Naive thymus-derived CD4-positive, alpha-beta T cell (primary cell): ENCODE measurements around the gene TRH. TPM values are rescaled to one million over a fixed set of nuclear protein-coding genes. Genes with fewer than 3 reads are reported as not detected.
A peak's percentile ranks its signal among the peaks of the same experiment; 100 is the strongest.
"Not testable (repeated sequence)": the region's sequence is repeated elsewhere in the genome, so short reads cannot be mapped to it uniquely, and the experiment has no call there.

Source experiments
- ATAC-seq: fragments of 150-1000 bp; cut with Tn5 transposase; 2 replicates; pipeline ENCODE4 v1.10.0; 2021; ENCODE audit warnings: mild to moderate bottlenecking, moderate library complexity
- CTCF ChIA-PET: fragments of 350-600 bp; sonication (Branson Sonifier 250); formaldehyde crosslinking; loops from one replicate; lab custom pipeline; 2021; ENCODE audit warnings: antibody characterized with exemption; lab: Charles Lee
- POLR2A ChIA-PET: fragments of 350-600 bp; sonication (Branson Sonifier 250); formaldehyde crosslinking; loops from one replicate; lab custom pipeline; 2021; ENCODE audit warnings: antibody characterized with exemption, inconsistent platforms; lab: Charles Lee
- DNase-seq, 9 donors: peaks; one replicate each; pipeline versions ENCODE4 v3.0.0 to v3.0.0-alpha.2; 2020 to 2022; ENCODE audit warnings: mixed read lengths in 1 of 9
- H3K27ac ChIP-seq: one replicate; pipeline ENCODE4 v1.7.0; 2013; ENCODE audit warnings: mild to moderate bottlenecking, low read depth, low read length, moderate library complexity
- H3K27me3 ChIP-seq, 2 donors: one replicate each; pipeline ENCODE4 v1.7.0; 2013; ENCODE audit warnings: low read length in 2 of 2, mild to moderate bottlenecking in 2 of 2, moderate library complexity in 2 of 2; ENCODE audit not compliant: control insufficient read depth in 2 of 2, insufficient read depth in 2 of 2
- H3K36me3 ChIP-seq, 3 experiments: 1 replicate in 2 of 3; 2 replicates in 1 of 3; pipeline ENCODE4 v1.7.0; 2013; ENCODE audit warnings: low read length in 3 of 3, mild to moderate bottlenecking in 3 of 3, moderate library complexity in 1 of 3; ENCODE audit not compliant: insufficient read depth in 3 of 3, control insufficient read depth in 2 of 3
- H3K4me1 ChIP-seq, 2 donors: one replicate each; pipeline ENCODE4 v1.7.0; 2013; ENCODE audit warnings: low read length in 2 of 2, mild to moderate bottlenecking in 2 of 2, moderate library complexity in 1 of 2; ENCODE audit not compliant: control insufficient read depth in 2 of 2, insufficient read depth in 2 of 2
- H3K4me3 ChIP-seq: 2 replicates; pipeline ENCODE4 v1.7.0; 2013; ENCODE audit warnings: mild to moderate bottlenecking, low read length
- H3K9me3 ChIP-seq, 3 experiments: 1 replicate in 2 of 3; 2 replicates in 1 of 3; pipeline ENCODE4 v1.7.0; 2013; ENCODE audit warnings: low read length in 3 of 3; ENCODE audit not compliant: control insufficient read depth in 2 of 3
- H3K27ac Mint-ChIP-seq, 9 donors: one replicate each; pipeline ENCODE4 v1.8.0; 2020 to 2022; ENCODE audit warnings: mixed read lengths in 9 of 9, mild to moderate bottlenecking in 8 of 9, moderate library complexity in 5 of 9, inconsistent platforms in 2 of 9
- H3K27me3 Mint-ChIP-seq, 5 donors: one replicate each; pipeline ENCODE4 v1.8.0; 2021 to 2022; ENCODE audit warnings: mixed read lengths in 5 of 5, mild to moderate bottlenecking in 1 of 5
- H3K36me3 Mint-ChIP-seq, 5 donors: one replicate each; pipeline ENCODE4 v1.8.0; 2020 to 2022; ENCODE audit warnings: mixed read lengths in 5 of 5, mild to moderate bottlenecking in 3 of 5, inconsistent platforms in 1 of 5
- H3K4me1 Mint-ChIP-seq, 7 donors: one replicate each; pipeline ENCODE4 v1.8.0; 2020 to 2022; ENCODE audit warnings: mixed read lengths in 7 of 7, mild to moderate bottlenecking in 3 of 7, inconsistent platforms in 1 of 7
- H3K4me3 Mint-ChIP-seq, 10 donors: one replicate each; pipeline ENCODE4 v1.8.0; 2020 to 2022; ENCODE audit warnings: mild to moderate bottlenecking in 10 of 10, mixed read lengths in 10 of 10, moderate library complexity in 6 of 10, inconsistent platforms in 2 of 10
- H3K9me3 Mint-ChIP-seq, 11 donors: one replicate each; pipeline ENCODE4 v1.8.0; 2020 to 2022; ENCODE audit warnings: mixed read lengths in 11 of 11, mild to moderate bottlenecking in 4 of 11, inconsistent platforms in 1 of 11, moderate library complexity in 1 of 11
- intact Hi-C, 2 donors: fragments of 100-400 bp; cut with micrococcal nuclease; formaldehyde crosslinking; loops; one replicate each; pipeline ENCODE4 v1.15.1; 2023
- polyA plus RNA-seq, 2 donors: library from polyadenylated mRNA; unstranded; fragments of 300-500 nt; fragmentation: Illumina TruSeq; gene quantifications; one replicate each; pipeline ENCODE4 v1.2.3, GENCODE V29; 2021
- total RNA-seq, 6 experiments: library from RNA in 5 of 6; stranded (reverse) in 5 of 6; gene quantifications; 1 replicate in 5 of 6; 2 replicates in 1 of 6; pipeline ENCODE4 v1.2.3 and lab custom pipeline; 2021 to 2026

Gene TRH
- total and polyA plus RNA-seq, 7 experiments from 2014 or later: not detected

DNA sequence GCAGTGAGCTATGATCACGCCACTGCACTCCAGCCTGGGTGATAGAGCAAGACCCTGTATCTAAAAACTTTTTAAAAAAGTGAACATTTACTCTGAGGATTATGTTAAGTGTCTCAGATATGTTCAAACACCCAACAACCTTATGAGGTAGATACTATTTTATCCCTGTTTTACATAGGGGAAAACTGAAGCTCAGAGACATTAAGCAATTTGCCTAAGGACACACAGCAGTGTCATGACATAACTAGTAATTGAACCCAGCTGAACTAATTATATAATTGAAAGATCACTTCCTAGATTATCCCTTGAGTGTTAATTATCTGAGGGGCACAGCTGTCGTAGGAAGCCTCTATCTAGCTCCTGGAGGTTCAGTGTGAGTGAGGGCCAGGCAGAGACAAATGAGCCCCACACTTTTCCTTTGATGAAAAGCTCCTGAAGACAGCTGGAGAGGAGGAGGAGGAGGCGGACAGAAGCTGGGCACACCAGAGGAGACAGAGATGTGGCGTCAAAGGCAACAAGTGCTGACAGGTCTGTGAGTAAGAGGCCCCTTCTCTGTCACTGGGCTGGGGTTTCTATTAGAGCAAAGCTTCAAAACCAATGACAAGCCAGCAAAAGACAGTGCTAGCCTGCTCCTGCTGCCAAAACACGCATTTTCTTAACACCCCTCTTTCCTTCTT, 20.5 kb downstream of the TRH start:
- Histone ChIP-seq H3K4me3 (no peak overlapping the region), H3K36me3 (no peaks in the 10 kb centered on the region), H3K4me1 (no peaks in the 10 kb centered on the region), H3K27ac (no peak overlapping the region), H3K27me3 (no peaks in the 10 kb centered on the region), H3K9me3 (peaks cover 0 to 3% (median 0%) of the 10 kb centered on the region in 3 experiments)
- ATAC-seq (no peak), DNase-seq (no peak)
- Mint-ChIP-seq H3K9me3 (peaks cover 0 to 6% (median 0%) of the 10 kb centered on the region in 11 donors), H3K4me1 (no peaks in the 10 kb centered on the region), H3K27me3 (peaks cover 9 to 26% (median 23%) of the 10 kb centered on the region in 5 donors), H3K36me3 (peaks cover 0 to 4% (median 0%) of the 10 kb centered on the region in 5 donors), H3K27ac (no peak overlapping the region), H3K4me3 (no peak overlapping the region)
- CTCF ChIA-PET: no interaction called here
- intact Hi-C loops: no loop called here
- POLR2A ChIA-PET: no interaction called here

DNA sequence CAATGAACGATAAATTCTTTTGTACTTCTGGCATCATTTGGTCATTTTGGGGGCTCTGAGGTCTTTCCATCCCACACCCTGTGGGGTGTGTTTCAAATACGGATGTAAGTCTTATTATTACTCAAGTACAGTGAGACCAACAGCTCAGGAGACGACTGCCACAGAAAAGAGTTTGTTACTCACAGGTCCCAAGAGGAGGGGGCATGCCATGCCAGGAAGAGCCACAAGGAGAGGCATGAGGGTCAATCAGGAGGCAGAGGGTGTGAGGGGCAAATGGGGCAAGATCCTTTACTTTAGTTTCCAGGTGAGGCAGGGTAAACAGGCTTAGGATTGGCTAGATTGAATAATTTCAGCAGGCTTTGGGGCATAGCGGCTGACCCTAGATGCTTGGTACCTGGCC, 21.6 kb downstream of the TRH start:
- H3K27ac ChIP-seq: no peak overlapping the region
- H3K4me1 ChIP-seq: no peaks in the 10 kb centered on the region
- ATAC-seq: no peak
- H3K4me3 ChIP-seq: no peak overlapping the region
- no peak overlapping the region for H3K27ac Mint-ChIP-seq
- H3K27me3 ChIP-seq: no peaks in the 10 kb centered on the region
- peaks cover 9 to 31% (median 23%) of the 10 kb centered on the region in 5 donors for H3K27me3 Mint-ChIP-seq
- H3K4me3 Mint-ChIP-seq: no peak overlapping the region
- no peaks in the 10 kb centered on the region for H3K4me1 Mint-ChIP-seq
- intact Hi-C loops: no loop called here
- peaks cover 0 to 4% (median 0%) of the 10 kb centered on the region in 5 donors for H3K36me3 Mint-ChIP-seq
- H3K36me3 ChIP-seq: no peaks in the 10 kb centered on the region
- no peak for DNase-seq
- POLR2A ChIA-PET: no interaction called here
- CTCF ChIA-PET: no interaction called here
- peaks cover 0 to 6% (median 0%) of the 10 kb centered on the region in 11 donors for H3K9me3 Mint-ChIP-seq
- H3K9me3 ChIP-seq: peaks cover 0 to 3% (median 0%) of the 10 kb centered on the region in 3 experiments

DNA sequence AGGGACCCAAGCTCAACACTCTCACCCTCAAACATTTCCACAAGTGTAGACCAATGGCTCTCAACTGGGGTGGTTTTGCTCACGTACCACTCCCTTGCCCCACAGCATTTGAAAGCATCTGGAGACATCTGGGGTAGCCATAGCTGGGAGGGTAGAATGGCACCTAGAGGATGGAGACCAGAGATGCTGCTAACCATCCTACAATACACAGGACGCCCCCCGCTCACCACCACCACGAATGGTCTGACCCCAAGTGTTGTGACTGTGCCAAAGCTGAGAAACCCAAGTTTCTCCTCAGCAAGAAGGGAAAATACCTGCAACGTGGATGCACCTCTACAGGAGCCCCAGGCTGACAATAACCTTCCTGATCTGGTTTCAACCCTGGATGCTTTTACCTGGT, 24.7 kb downstream of the TRH start:
- H3K9me3 ChIP-seq, H3K9me3 Mint-ChIP-seq, intact Hi-C loops, H3K36me3 Mint-ChIP-seq, H3K4me3 ChIP-seq, H3K27ac ChIP-seq, ATAC-seq, H3K4me3 Mint-ChIP-seq, H3K36me3 ChIP-seq, H3K4me1 ChIP-seq, DNase-seq, POLR2A ChIA-PET, CTCF ChIA-PET, H3K27me3 ChIP-seq, H3K27ac Mint-ChIP-seq: not testable (repeated sequence)
- H3K4me1 Mint-ChIP-seq: peaks cover 0 to 11% (median 6%) of the 10 kb centered on the region in 7 donors
- H3K27me3 Mint-ChIP-seq: peaks cover 14 to 41% (median 26%) of the 10 kb centered on the region in 5 donors

DNA sequence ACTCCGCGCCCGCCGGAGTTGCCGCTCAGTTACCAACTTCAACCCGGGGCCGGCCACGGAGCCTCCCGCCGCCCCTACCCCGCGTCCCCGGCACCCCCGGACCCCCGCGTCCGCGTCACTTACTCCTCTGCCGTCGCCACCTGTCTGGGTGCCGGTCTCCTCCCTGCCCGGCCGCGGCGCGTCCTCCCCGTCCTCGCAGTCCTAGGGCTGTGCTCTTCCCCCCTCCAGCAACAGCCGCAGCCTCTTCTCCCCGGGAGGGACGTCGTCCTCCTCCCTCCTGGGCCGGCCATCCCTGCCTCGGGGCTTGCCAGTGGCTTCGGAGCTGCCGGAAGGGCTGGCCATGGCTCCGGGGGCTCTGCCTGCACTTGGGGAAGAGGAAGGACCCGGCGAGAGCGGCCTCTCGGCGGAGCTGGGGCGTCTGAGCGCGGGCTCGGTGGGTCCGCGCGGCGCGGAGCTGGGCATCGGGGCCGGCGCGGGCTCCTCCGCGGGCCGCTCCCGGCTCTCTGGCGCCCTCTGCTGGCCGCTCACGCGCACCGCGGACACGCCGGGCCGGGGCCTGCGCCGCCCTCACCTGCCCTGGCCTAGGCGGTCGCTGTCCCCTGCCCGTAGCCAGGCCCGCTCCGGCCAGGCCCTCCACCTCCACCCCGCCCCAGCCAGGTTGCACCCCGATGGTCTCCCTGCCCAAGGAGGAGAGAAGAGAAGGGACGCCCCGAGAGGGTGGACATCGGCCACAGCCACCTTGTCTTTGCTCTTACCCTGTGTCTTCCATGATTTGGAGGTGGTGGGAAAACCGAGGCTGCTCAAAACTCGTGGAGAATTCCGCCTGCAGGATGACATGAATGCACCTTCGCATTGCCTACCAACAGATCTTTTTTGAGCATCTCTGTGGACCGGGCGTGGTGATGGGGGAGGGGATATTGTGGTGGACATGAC, 28.4 kb downstream of the TRH start:
- H3K9me3 ChIP-seq, H3K4me1 ChIP-seq, H3K27ac ChIP-seq, H3K4me3 ChIP-seq, H3K27me3 ChIP-seq, H3K36me3 Mint-ChIP-seq, H3K9me3 Mint-ChIP-seq, POLR2A ChIA-PET, H3K36me3 ChIP-seq: not testable (repeated sequence)
- peaks cover 30 to 48% (median 38%) of the 10 kb centered on the region in 5 donors for H3K27me3 Mint-ChIP-seq
- peak overlapping the region in 9 of 10 donors; percentile 50 to 78 (median 61) for H3K4me3 Mint-ChIP-seq
- intact Hi-C loops: loop anchor here (1.0 to 10.0 kb wide), 6 partner anchors 58 to 511 kb away; no protein-coding TSS in a partner anchor
- peak overlapping the region in 1 of 9 donors; percentile 59 for H3K27ac Mint-ChIP-seq
- H3K4me1 Mint-ChIP-seq: peaks cover 0 to 11% (median 7%) of the 10 kb centered on the region in 7 donors
- ATAC-seq (peak; percentile 49), DNase-seq (peak; percentile 12 to 86 (median 67))
- CTCF ChIA-PET: interaction anchor here (0.6 to 1.7 kb wide), 4 partner anchors 24 to 1620 kb away, joined by 3 to 6 read pairs (median 4); no protein-coding TSS in a partner anchor

DNA sequence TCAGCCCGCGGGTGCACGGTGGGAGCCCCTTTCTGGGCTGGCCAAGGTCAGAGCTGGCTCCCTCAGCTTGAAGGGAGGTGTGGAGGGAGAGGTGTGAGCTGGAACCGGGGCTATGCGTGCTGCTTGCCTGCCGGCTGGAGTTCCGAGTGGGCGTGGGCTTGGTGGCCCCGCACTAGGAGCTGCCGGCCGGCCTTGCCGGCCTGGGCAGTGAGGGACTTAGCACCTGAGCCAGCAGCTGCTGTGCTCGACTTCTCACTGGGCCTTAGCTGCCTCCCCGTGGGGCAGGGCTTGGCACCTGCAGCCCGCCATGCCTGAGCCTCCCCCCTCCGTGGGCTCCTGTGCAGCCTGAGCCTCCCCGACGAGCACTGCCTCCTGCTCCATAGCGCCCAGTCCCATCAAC, 36.0 kb downstream of the TRH start:
- intact Hi-C loops: no loop called here
- H3K27me3 ChIP-seq: no peaks in the 10 kb centered on the region
- no peaks in the 10 kb centered on the region for H3K9me3 ChIP-seq
- H3K4me1 Mint-ChIP-seq: peaks cover 0 to 2% (median 0%) of the 10 kb centered on the region in 7 donors
- DNase-seq: no peak
- peaks cover 0 to 4% (median 0%) of the 10 kb centered on the region in 5 donors for H3K36me3 Mint-ChIP-seq
- no peak overlapping the region for H3K27ac Mint-ChIP-seq
- no peaks in the 10 kb centered on the region for H3K36me3 ChIP-seq
- H3K27ac ChIP-seq: no peak overlapping the region
- no peaks in the 10 kb centered on the region for H3K9me3 Mint-ChIP-seq
- POLR2A ChIA-PET: no interaction called here
- no peak overlapping the region for H3K4me3 ChIP-seq
- no peaks in the 10 kb centered on the region for H3K4me1 ChIP-seq
- ATAC-seq: no peak
- H3K4me3 Mint-ChIP-seq: no peak overlapping the region
- CTCF ChIA-PET: no interaction called here
- peaks cover 17 to 21% (median 19%) of the 10 kb centered on the region in 5 donors for H3K27me3 Mint-ChIP-seq

DNA sequence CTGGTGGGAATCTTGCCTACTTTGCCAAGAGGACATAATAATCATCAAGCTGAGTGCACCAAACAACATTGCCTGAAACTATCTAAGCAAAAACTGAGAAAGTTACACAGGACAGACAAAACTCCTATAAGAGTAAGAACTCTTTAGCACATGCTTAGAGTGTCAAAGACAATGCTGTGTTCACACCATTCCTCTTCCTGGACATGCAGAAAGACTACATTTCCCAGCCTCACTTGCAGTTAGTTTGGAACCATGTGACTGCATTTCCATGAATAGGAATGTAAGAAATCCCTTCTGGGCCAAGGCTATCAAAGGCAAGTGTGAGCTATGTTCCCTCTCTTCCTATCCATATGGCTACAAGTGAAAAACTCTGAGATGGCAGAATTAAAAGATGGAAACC, 37.6 kb downstream of the TRH start:
- H3K36me3 Mint-ChIP-seq, H3K27ac Mint-ChIP-seq, CTCF ChIA-PET, H3K27me3 ChIP-seq, H3K4me3 Mint-ChIP-seq, H3K9me3 ChIP-seq, intact Hi-C loops, H3K36me3 ChIP-seq, H3K4me1 ChIP-seq, H3K9me3 Mint-ChIP-seq, DNase-seq, H3K4me1 Mint-ChIP-seq, H3K4me3 ChIP-seq, ATAC-seq, POLR2A ChIA-PET, H3K27ac ChIP-seq: not testable (repeated sequence)
- peaks cover 10 to 17% (median 13%) of the 10 kb centered on the region in 5 donors for H3K27me3 Mint-ChIP-seq
